ENCODE data around the gene PLCD3. TPM values are rescaled to one million over a fixed set of nuclear protein-coding genes. Genes with fewer than 3 reads are reported as not detected.
A peak's percentile ranks its signal among the peaks of the same experiment; 100 is the strongest.

The PLCD3 gene
- polyA plus RNA-seq, 4 donors: 24.3 to 38.3 (median 27.9) TPM

DNA sequence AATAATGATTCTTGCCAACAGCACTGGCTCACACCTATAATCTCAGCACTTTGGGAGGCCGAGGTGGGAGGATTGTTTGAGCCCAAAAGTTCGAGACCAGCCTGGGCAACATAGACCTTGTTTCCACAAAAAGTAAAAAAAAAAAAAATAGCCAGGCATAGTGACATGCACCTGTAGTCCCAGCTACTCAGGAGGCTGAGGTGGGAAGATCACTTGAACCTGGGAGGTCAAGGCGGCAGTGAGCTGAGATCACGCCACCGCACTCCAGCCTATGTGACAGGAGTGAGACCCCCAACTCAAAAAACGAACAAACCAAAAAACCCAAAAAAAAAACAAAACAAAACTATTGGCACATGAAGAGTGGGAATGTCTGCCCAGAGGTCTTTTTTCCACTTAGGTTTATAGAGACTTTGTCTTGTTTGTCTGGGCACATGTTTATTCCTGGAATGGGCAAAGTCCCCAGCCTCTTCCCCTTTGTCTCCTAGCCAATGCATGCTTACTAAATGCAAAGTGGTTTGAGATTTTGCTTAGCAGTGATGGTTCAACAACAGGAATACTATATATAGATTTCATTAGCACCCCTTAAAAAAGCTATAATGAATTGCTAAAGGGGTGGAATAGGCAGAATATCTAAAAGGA, 45.3 kb downstream of the PLCD3 start:
- no peak for DNase-seq (ENCODE audit: low read depth in 4 of 4, low spot score in 3 of 4)

DNA sequence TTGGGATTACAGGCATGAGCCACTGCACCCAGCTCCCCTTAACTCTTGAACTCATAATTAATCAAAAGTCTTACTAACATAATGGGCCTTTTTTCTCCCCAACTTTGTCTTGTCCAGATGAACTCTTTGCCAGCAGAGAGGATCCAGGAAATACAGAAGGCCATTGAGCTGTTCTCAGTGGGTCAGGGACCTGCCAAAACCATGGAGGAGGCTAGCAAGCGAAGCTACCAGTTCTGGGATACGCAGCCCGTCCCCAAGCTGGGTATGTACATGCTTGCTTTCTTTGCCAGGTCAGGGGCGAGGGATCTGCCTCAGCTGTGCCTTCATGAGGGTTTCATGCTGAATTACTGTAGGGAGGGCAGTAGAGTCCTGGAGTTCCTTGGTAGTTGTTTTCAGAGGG, 45.9 kb downstream of the PLCD3 start:
- no peak for DNase-seq (ENCODE audit: low read depth in 4 of 4, low spot score in 3 of 4)

DNA sequence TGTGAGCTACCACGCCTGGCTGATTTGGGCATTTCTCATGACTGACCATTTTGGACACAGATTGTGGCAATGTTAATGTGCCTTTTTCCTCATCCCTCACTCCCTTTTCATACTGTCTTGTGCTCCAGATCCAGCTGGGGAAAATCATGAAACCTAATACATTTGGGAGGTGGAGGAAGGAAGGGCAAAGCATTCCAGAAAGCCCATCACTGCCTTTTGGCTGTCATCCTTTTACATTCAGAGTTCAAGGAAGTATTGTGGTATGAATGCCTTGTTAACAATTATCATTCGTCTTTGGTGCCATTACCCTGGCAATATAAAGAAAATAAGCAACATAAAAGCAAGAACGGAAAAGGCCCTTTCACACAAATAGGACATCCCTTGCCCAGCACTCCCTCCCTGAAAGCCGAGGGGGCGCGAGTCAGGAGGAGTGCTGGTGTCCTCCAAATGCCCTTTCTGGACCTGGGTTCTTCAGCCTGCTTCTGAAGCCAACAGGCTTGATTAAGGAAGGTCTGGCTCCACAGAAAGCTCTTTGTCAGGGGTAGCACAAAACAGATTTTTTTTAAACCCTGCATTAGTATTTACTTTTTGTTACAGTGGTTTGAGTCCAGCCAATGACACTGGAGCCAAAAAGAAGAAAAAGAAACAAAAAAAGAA, 51.1 kb downstream of the PLCD3 start:
- DNase-seq (ENCODE audit: low read depth in 4 of 4, low spot score in 3 of 4): no peak

DNA sequence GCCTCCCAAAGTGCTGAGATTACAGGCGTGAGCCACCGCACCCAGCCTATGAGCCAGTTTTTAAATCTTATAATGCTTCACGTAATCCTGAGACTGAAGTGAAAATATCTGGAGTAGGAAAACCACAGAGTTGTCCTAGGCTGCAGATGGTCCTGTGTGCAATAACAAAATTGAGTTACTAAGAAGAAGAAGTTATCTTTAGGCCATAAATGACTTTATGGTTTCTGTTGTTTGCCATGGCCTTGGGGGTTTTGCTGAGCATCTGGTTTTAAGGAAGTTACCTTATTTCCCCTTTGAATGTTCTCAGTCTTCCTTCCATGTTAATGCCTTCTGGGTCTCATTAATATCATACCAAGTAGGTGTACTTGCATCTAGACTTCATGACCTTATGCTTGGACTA, 54.7 kb downstream of the PLCD3 start:
- DNase-seq (ENCODE audit: low read depth in 4 of 4, low spot score in 3 of 4): no peak

DNA sequence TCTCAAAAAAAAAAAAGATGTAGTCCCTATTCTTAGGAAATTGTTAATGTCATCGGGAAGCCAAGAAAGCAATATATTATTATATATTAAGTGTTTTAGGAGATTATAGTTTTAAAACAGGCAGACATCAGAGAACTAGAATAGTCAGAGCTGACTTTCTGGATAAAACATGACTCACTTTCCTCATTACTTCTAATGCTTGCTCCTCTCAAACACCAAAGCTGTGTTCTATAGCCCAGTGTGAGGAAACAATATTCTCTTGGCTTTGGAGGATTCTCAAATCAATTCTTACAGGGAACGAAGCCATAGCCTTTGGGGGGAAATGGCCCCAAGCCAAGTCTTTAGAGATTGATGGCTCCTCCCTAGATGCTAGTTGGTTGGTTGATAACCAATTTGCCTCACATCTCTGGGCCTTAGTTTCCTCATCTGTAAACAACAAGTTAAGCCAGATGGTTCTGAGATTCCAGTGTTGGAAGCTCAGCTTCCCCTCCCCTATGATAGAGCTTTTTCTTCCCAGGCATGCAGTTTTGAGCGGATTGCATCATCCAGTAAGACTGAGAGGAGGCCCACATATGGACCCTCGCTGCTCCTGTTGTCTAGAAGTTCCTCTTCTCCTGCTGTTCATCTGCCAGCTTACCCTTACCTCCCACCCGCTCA, 58.8 kb downstream of the PLCD3 start:
- no peak for DNase-seq (ENCODE audit: low read depth in 4 of 4, low spot score in 3 of 4)

DNA sequence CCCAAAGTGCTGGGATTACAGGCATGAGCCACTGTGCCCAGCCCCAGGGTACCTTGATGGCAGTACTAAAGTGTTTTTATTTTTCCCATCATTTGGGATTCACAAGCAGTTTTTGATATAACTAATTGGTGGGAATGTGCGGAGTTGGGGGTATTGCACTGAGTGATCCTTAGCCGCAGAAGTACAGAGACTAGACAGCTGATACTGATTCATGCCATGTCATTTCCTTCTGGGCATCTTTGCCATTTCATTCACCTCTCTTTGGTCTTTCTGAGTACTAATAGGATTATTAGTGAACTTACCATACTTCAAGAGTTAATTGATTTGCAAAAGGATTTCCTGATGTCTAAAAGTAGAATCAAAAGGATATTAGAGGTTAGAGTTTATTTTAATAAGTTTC, 61.5 kb downstream of the PLCD3 start:
- DNase-seq (ENCODE audit: low read depth in 4 of 4, low spot score in 3 of 4): no peak

DNA sequence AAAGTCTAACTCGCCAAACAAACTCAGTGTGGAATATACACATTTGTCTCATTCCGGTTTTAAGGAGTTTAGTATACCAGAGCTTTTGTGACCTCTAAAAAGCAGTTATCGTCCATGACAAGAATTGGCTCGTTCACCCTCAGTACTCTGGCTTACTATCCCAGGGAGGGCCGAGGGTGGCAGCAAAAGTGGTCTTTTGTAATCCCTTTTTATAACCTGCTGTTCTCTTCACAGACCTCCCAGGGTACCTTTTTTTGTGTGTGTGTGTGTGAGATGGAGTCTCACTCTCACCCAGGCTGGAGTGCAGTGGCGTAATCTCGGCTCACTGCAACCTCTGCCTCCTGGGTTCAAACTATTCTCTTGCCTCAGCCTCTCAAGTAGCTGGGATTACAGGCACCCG, 62.3 kb downstream of the PLCD3 start:
- no peak for DNase-seq (ENCODE audit: low read depth in 4 of 4, low spot score in 3 of 4)

DNA sequence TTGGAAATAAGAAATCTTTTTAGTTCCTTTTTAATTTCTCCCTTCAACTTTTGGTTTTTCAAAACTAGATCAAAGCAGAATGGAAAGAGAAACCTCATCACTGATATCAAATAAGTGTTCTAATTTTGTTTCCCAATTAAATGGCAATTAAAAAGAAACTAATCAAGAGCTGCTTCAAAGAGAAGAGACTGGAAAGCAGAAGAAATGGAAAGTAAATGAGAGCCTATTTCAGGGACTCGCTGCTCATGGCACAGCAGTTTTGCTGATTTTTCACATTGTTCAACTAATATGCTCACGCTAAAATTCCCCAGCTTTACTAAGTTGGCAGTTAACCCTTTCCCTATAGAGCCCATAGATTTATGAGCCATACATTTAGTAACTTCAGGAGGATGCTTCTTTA, 64.7 kb downstream of the PLCD3 start:
- no peak for DNase-seq (ENCODE audit: low read depth in 4 of 4, low spot score in 3 of 4)

DNA sequence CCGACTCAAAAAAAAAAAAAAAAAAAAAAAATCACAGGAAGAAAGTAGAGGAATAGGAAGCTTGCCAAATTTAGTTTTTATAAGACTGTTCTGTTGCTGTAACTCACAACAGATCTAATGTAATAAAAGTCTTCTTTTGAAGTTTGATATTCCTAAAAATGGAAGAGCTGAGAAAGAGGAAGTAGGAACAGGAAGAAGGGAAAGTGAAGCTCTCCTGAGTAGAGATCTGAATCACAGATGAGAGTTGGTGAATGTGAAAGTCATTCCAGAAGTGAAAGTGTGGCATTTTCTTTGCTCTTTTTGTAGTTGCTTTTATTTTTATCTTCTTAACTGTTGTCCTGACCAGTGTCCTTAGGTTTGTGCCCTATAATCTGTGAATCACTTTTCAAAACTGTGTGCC, 69.1 kb downstream of the PLCD3 start:
- DNase-seq (ENCODE audit: low read depth in 4 of 4, low spot score in 3 of 4): no peak

DNA sequence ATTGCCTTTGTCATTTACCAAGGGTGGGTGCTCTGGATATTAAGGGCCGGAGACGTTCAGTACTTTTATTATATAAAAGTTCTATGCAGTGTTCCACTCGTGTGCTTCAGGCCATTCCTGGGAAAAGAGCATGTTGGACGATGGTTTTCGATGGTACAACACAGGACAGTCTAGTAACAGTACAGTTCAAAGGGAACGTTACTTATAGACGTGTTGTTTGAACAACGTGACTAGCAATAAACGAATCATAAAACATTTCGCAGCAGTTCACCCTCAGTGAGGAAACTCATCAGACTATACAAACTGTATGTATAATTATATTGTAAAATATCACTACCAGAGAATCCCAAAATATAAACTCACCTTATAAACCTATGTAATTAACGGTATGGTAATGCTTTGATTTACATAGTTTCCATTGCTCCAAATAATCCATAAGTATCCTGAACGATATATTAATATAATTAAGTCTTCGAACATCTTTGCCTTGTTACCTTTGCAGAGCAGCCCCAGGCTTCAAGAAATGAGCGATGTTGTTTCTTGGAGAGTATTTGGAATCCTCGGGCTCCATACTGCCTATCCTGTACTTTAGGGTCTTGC, 70.6 kb downstream of the PLCD3 start:
- no peak for DNase-seq (ENCODE audit: low read depth in 4 of 4, low spot score in 3 of 4)

DNA sequence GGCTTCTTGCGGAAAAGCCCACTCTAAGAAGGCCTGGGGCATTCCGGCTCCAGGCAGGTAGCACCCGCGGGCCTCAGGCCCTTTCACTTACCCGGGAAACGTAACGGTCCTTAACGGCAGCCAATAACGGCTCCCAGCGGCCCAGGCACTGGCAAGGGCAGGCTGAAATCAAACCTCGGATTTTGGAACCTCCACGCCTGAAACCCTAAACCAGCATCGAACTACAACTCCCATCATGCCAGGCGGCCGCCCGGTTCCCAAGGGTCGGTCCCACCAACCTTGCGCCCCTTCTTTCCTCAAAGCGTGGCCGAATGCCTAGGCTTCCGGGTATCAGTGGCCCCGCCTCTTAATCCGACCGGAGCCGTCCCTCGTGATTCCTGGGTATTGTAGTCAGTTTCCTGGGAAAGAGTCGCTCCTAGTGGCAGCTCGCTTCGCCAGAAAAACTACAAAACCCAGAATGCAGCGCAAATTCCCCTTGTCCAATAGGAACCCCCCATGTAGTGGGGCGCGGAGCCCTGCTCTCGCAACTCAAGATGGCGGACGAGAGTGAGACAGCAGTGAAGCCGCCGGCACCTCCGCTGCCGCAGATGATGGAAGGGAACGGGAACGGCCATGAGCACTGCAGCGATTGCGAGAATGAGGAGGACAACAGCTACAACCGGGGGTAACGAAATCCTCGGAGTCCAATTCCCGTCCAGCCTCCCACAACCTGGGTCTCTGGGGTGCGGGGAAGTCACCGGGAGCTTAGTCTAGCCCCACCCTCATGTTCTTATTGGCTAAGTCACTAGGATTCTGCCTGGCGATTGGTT, 71.3 kb downstream of the PLCD3 start, which contains the start of gene NMT1:
TSS of gene NMT1 (plus strand) at position 521 of the 809 bp plus-strand sequence. CDS start at position 534, 13 bp downstream.
- DNase-seq (ENCODE audit: low read depth in 4 of 4, low spot score in 3 of 4): peak; percentile 99 to 100 (median 99)

DNA sequence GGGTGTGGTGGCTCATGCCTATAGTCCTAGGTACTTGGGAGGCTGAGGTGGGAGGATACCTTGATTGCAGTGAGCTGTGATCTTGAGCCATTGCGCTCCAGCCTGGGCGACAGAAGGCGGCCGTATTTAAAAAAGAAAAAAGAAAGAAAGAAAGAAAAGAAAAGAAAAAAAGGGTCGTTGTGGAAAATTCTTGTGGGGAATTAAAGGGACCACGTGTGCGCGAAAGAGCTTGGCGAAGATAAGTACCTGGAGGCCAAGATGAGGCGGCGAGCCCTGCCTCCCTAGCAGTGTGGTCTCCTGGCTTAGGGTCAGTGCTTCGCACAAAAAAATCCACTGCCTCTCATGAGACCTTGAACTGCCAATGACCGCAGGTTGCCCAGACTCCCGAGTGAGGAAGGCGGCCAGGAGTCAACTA, 71.9 kb downstream of the PLCD3 start:
- no peak for DNase-seq (ENCODE audit: low read depth in 4 of 4, low spot score in 3 of 4)

Other genes starting within 250 kb of the PLCD3 start
- gene EFTUD2, start 233.1 kb downstream of the PLCD3 start, polyA plus RNA-seq (ENCODE audit: insufficient read length in 4 of 4): 100 to 1,000 TPM; 101 to 120 (median 114) TPM
- gene GFAP, start 217.0 kb downstream of the PLCD3 start, polyA plus RNA-seq (ENCODE audit: insufficient read length in 4 of 4): under 1 TPM; 0.40 to 0.74 (median 0.52) TPM
- 10 to 100 TPM; 10.5 to 12.3 (median 11.3) TPM for gene KIF18B, start 184.7 kb downstream of the PLCD3 start, polyA plus RNA-seq (ENCODE audit: insufficient read length in 4 of 4)
- 1 to 10 TPM; 1.7 to 4.0 (median 2.1) TPM for gene C1QL1, start 164.2 kb downstream of the PLCD3 start, polyA plus RNA-seq (ENCODE audit: insufficient read length in 4 of 4)
- 10 to 100 TPM; 49.7 to 59.9 (median 52.8) TPM for gene DCAKD, start 80.9 kb downstream of the PLCD3 start, polyA plus RNA-seq (ENCODE audit: insufficient read length in 4 of 4)
- 10 to 100 TPM; 65.8 to 73.9 (median 67.3) TPM for gene NMT1, start 71.2 kb downstream of the PLCD3 start, polyA plus RNA-seq (ENCODE audit: insufficient read length in 4 of 4)
- gene ACBD4, start 3.2 kb upstream of the PLCD3 start, polyA plus RNA-seq (ENCODE audit: insufficient read length in 4 of 4): 10 to 100 TPM; 12.4 to 15.4 (median 13.5) TPM
- gene HEXIM1, start 16.0 kb upstream of the PLCD3 start, polyA plus RNA-seq (ENCODE audit: insufficient read length in 4 of 4): 10 to 100 TPM; 41.5 to 47.5 (median 42.9) TPM
- gene HEXIM2, start 29.4 kb upstream of the PLCD3 start, polyA plus RNA-seq (ENCODE audit: insufficient read length in 4 of 4): 10 to 100 TPM; 12.8 to 16.5 (median 13.5) TPM
- gene FMNL1, start 89.4 kb upstream of the PLCD3 start, polyA plus RNA-seq (ENCODE audit: insufficient read length in 4 of 4): 1 to 10 TPM; 5.3 to 8.1 (median 5.9) TPM
- under 1 TPM in 3 of 4 donors, not detected in 1; 0.13 to 0.19 (median 0.17) TPM for gene SPATA32, start 129.6 kb upstream of the PLCD3 start, polyA plus RNA-seq (ENCODE audit: insufficient read length in 4 of 4)
- 1 to 10 TPM; 5.2 to 6.4 (median 5.7) TPM for gene MAP3K14, start 184.5 kb upstream of the PLCD3 start, polyA plus RNA-seq (ENCODE audit: insufficient read length in 4 of 4)